ENCODE measurements around the gene TNFRSF19. TPM values are rescaled to one million over a fixed set of nuclear protein-coding genes. Genes with fewer than 3 reads are reported as not detected.

TNFRSF19 gene
- total RNA-seq, 1 experiment from 2014 or later: 0.06 TPM

- BruUV-seq (replicated peaks): no TSS peak
- Histone ChIP-seq H3K27me3 (replicated peaks; ENCODE audit: insufficient read depth, low read depth, low read length, poor library complexity) (no peaks in the 10 kb centered on the region), H3K36me3 (ENCODE audit: insufficient read depth, low read length, poor library complexity, severe bottlenecking) (no peaks in the 10 kb centered on the region), H3K4me3 (ENCODE audit: low read depth, low read length, poor library complexity, severe bottlenecking) (no peak overlapping the region), H3K27ac (ENCODE audit: low read depth, low read length, poor library complexity, severe bottlenecking) (no peak overlapping the region), H3K9me3 (ENCODE audit: low read depth, low read length, poor library complexity, severe bottlenecking) (no peaks in the 10 kb centered on the region), H3K4me1 (ENCODE audit: insufficient read depth, low read length, poor library complexity, severe bottlenecking) (no peaks in the 10 kb centered on the region)
- intact Hi-C loops (cut with micrococcal nuclease; ENCODE audit: unreplicated experiment): no loop called here
- DNase-seq (ENCODE audit: low spot score): no peak
- TF ChIP-seq EZH2 (IDR thresholded peaks at IDR 0.05; ENCODE audit: borderline replicate concordance, low read depth, low read length, poor library complexity, severe bottlenecking) (no peak), CTCF (conservative IDR thresholded peaks at IDR 0.05; ENCODE audit: low read depth, low read length) (no peak)
- ChIA-PET CTCF (no interaction called here), POLR2A (ENCODE audit: low non-redundant PET) (no interaction called here)
These were observed 154.2 kb downstream of the TNFRSF19 start for GRCh38 chr13:23724196-23724970.

Other genes with a start within 250 kb of the TNFRSF19 start
- 31.5 and 35.9 TPM in 2 replicates for gene SACS, start 136.7 kb upstream of the TNFRSF19 start, total RNA-seq (2021)